HEK293T (cell line): Measurements from ENCODE around the gene ECSCR.
"Not testable (repeated sequence)": the region's sequence is repeated elsewhere in the genome, so short reads cannot be mapped to it uniquely, and the experiment has no call there.

Experiments
- ARNT ChIP-seq: fragments of 450-650 bp; IDR thresholded peaks from 2 replicates; pipeline ENCODE4 v1.6.1; 2017; ENCODE audit warnings: mild to moderate bottlenecking
- BHLHE40 ChIP-seq: fragments of 450-650 bp; IDR thresholded peaks from 2 replicates; pipeline ENCODE4 v1.6.1; 2016; ENCODE audit warnings: mild to moderate bottlenecking, moderate library complexity, borderline replicate concordance
- CTBP1 ChIP-seq: fragments of 450-650 bp; IDR thresholded peaks from 2 replicates; pipeline ENCODE4 v1.6.1; 2016; ENCODE audit warnings: borderline replicate concordance
- FOXM1 ChIP-seq: fragments of 450-650 bp; IDR thresholded peaks from 2 replicates; pipeline ENCODE4 v1.6.1; 2017; ENCODE audit warnings: mild to moderate bottlenecking, borderline replicate concordance
- LEF1 ChIP-seq: fragments of 450-650 bp; IDR thresholded peaks from 2 replicates; pipeline ENCODE4 v1.6.1; 2017; ENCODE audit warnings: mild to moderate bottlenecking, borderline replicate concordance
- NFRKB ChIP-seq: fragments of 450-650 bp; IDR thresholded peaks from 2 replicates; pipeline ENCODE4 v1.6.1; 2016; ENCODE audit warnings: mild to moderate bottlenecking, moderate library complexity
- SP1 ChIP-seq: fragments of 450-650 bp; IDR thresholded peaks from 2 replicates; pipeline ENCODE4 v1.6.1; 2017
- TARDBP ChIP-seq: fragments of 450-650 bp; IDR thresholded peaks from 2 replicates; pipeline ENCODE4 v1.6.1; 2016

DNA sequence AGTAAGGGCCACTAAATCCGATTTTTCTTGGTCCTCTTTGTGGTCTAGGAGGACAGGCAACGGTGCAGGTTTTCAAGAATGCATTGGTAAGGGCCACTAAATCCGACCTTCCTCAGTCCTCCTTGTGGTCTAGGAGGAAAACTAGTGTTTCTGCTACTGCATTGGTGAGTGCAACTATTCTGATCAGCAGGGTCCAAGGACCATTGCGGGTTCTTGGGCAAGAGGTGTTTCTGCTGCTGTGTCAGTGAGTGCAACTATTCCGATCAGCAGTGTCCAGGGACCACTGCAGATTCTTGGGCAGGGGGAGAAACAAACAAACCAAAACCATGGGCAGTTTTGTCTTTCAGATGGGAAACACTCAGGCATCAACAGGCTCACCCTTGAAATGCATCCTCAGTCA lies 42.2 kb upstream of the ECSCR start:
- TF ChIP-seq TARDBP, CTBP1, ARNT, SP1, LEF1, BHLHE40, FOXM1, NFRKB: not testable (repeated sequence)
